Hematopoietic multipotent progenitor cell treated with erythropoietin and hydrocortisone succinate and interleukin-3 and kit ligand, for 6 days (in vitro differentiated cells): ENCODE data around the gene GRID2.
"Not testable (repeated sequence)": the region's sequence is repeated elsewhere in the genome, so short reads cannot be mapped to it uniquely, and the experiment has no call there.

ENCODE experiments used
- DNase-seq: peaks from one replicate; pipeline ENCODE4 v3.0.0-alpha.2; 2015

GRID2 gene

GRCh38 chr4:92305878-92306520 is 2.2 kb downstream of the GRID2 start:
- no peak for DNase-seq

- no peak for DNase-seq
Observed at GRCh38 chr4:92307181-92307580, 3.4 kb downstream of the GRID2 start.

- no peak for DNase-seq
Observed at GRCh38 chr4:92307866-92308265, 4.1 kb downstream of the GRID2 start.

DNA sequence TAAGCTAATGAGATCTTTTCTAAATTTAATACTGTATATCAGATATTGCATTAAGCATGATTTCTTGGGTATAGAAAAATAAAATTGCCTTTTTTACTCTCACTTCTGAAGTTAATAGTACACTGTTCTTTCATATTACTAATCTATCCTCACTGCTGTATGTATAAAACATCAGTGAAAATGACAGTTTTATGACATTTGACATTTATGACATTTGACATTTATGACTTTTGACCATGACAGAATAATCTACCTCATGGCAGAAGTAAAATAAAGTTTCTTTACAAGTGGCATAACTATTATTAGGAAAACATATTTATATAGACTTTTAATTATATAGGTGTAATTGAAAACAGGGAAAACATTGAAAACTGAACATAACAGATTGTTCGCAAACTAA is 13.3 kb downstream of the GRID2 start:
- DNase-seq, result no peak

DNA sequence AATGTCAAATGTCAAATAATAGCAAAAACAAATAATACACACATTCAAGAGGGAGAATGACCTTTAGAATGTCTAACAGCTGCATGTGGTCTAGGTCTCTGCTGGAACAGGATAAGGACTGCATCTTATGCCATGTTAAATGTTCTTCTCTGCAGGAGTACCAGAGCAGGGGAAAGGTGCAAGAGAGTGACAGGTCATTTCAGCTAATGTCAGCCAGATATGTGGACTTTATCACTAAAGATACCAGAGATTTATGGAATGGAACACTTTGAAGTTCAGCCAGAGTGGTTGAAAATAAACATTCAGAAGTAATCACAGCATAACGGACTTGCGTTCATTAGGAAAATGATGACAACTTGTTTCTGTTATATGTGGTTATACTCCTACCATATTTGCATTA is 24.3 kb downstream of the GRID2 start:
- no peak for DNase-seq

- no peak for DNase-seq
Observed at GRCh38 chr4:92333016-92333415, 29.2 kb downstream of the GRID2 start.

DNA sequence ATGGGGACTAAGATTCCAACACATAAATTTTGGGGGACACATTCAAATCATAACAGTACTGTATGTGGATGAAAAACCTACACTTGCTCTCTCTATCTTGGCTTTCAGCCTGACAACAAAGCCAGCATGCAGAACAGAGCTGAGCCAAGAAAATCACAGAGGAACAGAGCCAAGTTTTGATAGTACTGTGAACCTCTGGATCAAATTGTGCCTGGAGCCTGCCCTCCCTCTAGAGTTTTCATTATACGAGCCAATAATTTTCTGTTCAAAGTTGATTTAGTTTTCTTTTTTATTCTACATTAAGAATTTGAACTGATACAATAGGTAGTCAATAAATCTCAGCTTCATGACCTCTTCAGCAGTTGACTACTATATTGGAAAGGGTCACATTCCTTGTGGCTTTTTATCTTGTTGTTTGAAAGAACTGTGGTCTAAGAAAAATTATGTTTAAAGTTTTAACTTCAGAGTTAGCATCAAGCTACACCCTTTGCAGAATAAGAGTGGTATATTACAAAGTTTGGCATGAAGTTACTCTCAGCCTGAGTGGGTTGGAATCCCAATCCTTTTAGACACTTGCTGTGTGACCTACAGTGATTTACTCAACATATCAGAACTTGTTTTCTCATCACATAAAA is 31.1 kb downstream of the GRID2 start:
- DNase-seq, result no peak

DNA sequence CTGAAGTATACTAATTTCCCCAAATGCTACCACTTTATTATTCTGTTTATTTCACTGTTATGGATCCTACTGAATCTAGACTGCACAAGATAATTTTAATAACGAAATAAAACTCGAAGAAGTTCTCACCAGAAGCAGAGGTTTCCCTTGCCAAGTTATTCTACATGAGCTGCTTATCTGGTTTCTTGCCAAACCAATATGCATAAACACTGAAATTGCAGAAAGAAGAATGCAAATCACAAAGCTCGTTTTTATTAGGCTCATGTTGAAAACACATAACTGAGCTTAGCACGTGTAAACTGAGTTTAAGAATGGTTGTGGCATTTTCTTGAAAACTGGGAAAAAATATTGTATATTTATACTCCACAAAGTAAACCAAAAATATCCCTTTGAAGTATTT is 35.9 kb downstream of the GRID2 start:
- no peak for DNase-seq

DNA sequence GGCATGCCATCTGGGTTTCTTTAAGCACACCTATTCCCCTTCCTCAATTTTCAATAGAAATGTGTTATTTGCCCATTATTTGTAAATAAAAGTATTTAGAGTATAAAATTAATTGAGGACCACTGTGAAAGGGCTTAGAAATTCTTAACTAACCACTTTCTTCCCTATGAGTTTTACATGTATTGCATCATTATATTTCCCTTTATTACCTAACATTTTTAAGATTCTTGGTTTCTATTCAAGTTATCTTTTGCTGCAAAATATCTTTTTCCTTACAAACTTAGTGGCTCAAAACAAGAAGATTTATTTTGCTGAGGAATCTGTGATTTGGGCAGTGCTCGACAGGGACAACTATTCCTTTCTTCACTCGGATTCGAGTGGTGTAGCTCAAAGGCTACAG is 40.5 kb downstream of the GRID2 start:
- DNase-seq, result no peak

GRCh38 chr4:92346289-92346688 is 42.5 kb downstream of the GRID2 start:
- DNase-seq, result no peak

DNA sequence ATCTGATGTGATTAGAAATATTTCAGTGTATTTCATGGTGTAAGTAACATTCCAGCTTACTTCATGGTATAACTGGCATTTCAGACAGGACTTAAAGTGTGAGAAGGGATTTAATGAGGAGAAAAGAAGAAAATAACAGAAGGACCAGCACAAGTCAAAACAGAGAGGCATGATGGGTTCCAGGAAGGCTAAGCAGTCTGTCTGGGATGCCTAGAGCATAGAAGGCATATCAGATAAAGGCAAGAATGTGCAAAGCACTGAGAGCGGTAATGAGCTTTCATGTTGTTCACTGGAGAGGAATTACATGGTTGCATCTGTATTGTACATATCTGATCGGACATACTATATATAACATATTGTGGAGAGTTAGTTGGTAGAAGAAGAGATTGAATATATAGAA is 54.2 kb downstream of the GRID2 start:
- DNase-seq, result no peak

GRCh38 chr4:92359491-92359890 is 55.7 kb downstream of the GRID2 start:
- DNase-seq, result no peak

DNA sequence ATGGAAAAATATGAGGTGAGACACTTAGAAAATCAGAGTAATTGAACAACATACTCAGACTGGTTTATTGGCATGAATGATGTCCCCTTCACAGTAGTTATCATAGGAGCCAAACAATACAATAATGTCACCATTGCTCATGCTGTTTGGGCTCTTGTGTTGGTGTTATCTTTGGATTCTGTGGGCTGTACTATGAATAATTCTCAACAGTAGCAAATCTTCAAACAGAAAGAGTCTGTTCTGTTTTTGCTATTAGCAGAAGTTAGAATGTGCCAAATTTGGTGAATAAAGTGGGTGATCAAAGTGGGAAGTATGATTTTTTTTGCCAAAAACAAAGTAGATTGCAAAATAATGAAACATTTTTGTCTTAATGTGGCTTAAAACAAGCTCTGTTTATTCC is 58.3 kb downstream of the GRID2 start:
- no peak for DNase-seq

DNA sequence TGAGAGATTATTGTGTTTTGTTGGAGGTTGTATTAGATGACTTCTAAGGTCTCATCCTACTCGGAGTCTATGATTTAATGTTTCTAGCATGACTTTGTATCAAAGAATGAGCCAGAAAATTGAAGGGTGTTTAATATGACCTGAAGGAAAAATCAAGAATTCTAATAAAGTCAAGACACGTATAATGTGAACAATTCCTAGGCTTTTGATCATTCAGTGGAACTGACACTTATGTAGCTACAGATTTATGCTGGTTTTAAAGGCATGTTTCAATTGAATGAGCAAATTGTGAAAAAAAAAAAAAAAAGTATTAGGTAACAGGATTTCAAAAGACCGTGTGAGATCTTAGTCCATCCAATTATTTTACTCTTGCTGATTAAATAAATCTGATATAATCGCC is 64.9 kb downstream of the GRID2 start:
- no peak for DNase-seq

DNA sequence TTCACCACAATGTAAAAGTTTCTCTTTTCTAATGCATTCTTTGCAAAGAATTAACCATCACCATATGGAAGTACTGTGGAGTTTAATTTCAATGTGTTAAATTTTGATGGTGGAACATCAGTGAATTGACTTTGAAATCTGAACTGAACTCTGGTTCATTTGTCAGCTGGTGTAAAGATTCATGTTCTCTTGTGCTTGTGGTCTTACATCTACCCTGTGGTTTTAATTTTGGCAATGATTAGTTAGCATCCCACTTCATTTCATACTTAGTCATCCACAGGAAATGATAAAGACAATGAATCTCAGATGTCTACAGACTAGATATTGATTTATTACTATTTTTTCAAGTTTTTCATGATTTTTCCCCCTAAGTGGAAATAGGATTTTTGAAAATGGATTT is 77.8 kb downstream of the GRID2 start:
- DNase-seq, result no peak

DNA sequence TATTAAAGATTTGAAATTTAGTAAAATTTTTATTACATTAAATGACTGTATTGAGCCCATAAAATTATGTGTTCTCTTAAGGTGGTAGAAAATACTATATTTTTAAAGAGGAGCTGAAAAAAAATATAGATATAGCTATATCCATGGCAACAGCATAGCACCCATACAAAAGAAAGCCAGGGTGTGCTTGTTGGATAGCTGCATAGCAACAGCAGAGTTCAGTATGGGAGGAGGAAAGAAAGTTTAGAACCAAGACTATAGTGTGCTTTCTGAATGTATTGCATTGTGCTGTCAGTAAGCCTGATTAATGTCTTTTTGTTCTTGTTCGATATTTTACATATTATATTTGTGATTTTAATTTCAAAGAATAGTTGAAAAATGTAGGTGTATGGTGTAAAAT is 78.4 kb downstream of the GRID2 start:
- DNase-seq, result no peak

DNA sequence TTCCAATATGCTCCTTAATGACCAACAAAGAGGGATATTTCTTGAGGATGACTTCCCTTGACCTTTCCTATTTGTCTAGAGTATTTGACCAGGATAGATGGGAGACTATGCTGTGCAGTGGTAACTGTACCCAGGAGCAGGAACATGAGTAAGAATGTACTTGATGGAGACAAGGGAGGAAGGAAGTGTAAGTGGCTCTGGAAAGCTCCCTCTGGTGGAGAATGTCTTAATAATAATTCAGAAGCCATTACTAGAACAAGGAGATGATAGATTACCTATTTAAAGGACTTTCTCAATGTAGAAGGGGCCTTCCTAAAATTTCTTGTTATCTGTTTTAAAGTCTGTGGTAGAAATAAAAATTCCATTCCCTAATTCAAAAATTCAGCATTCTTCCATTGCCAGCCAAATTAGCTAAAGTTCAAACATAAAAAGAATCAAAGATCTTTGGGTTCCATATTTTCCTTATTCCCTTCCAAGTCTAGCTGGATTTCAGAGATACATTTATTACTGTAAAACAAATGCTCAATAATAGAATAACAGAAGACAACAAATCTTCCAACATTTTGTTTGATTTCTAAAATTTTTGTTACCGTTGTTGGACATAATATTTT is 83.8 kb downstream of the GRID2 start:
- peak; percentile 65 for DNase-seq

DNA sequence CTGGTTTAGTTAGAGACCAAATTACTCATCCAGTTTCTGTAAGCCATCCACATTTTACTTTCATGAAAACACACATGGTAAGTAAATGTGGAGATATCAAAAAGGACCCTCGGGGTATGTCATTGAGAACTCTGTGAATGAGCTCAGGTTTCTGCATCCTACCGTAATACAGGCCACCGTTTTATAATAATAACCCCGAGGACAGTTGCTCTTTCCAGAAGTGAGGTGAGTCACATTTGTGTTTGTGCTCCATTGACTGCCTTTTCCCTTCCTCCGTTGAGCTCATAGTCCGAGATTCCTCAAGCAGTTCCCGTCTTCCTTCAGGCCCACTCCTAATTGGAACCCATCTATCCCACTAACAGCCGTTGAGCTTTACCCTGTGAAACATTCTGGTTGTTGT is 95.3 kb downstream of the GRID2 start:
- no peak for DNase-seq

- not testable (repeated sequence) for DNase-seq
Observed at GRCh38 chr4:92403525-92403924, 99.8 kb downstream of the GRID2 start.

DNA sequence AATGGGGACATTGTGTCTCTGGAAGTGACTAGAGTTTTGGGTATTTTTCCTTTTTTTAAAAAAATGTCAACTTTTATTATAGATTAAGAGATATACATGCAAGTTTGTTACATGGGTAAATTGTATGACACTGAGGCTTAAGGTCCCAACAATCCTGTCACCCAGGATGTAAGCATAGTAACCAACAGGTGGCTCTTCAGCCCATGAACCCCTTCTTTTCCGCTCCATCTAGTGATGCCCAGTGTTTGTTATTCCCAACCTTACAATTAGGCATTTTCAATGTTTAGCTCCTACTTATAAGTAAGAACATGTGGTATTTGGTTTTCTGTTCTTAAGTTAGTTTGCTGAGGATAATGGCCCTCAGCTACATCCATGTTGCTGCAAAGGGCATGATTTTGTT is 102.7 kb downstream of the GRID2 start:
- DNase-seq, result no peak

- DNase-seq, result no peak
Observed at GRCh38 chr4:92421920-92422319, 118.2 kb downstream of the GRID2 start.

- DNase-seq, result no peak
Observed at GRCh38 chr4:92433272-92433758, 129.5 kb downstream of the GRID2 start.

- DNase-seq, result not testable (repeated sequence)
Observed at GRCh38 chr4:92438722-92439121, 135.0 kb downstream of the GRID2 start.

- DNase-seq, result not testable (repeated sequence)
Observed at GRCh38 chr4:92442131-92442530, 138.4 kb downstream of the GRID2 start.
